Kidney epithelial cell (primary cell): ENCODE data around the gene RPA3. TPM values are rescaled to one million over a fixed set of nuclear protein-coding genes. Genes with fewer than 3 reads are reported as not detected.

Experiments
- DNase-seq: peaks from one replicate; pipeline ENCODE4 v3.0.0-alpha.2; 2010; ENCODE audit warnings: low read depth
- H3K27me3 ChIP-seq: 2 replicates; pipeline ENCODE4 v1.6.0; 2011; ENCODE audit warnings: low read length; ENCODE audit not compliant: control insufficient read depth, insufficient read depth
- H3K36me3 ChIP-seq: 2 replicates; pipeline ENCODE4 v1.5.1; 2011; ENCODE audit warnings: low read length; ENCODE audit not compliant: control insufficient read depth, insufficient read depth
- H3K4me3 ChIP-seq: 2 replicates; pipeline ENCODE4 v1.5.1; 2011; ENCODE audit warnings: low read depth, mild to moderate bottlenecking, control low read depth, low read length
- total RNA-seq: library from RNA; depleted of rRNA; stranded (reverse); fragments of >200 nt; gene quantifications from 2 replicates; pipeline ENCODE4 v1.2.3, GENCODE V29; 2015
- TF ChIP-seq, protein P1 (sequence below): IDR thresholded peaks from 2 replicates; pipeline ENCODE4 v1.5.1; 2011; ENCODE audit warnings: mild to moderate bottlenecking, moderate library complexity, low read length, control low read depth, inconsistent platforms; ENCODE audit not compliant: insufficient read depth, poor library complexity, severe bottlenecking

Gene RPA3
- total RNA-seq, 1 donor from 2014 or later, result 21.2 TPM

DNA sequence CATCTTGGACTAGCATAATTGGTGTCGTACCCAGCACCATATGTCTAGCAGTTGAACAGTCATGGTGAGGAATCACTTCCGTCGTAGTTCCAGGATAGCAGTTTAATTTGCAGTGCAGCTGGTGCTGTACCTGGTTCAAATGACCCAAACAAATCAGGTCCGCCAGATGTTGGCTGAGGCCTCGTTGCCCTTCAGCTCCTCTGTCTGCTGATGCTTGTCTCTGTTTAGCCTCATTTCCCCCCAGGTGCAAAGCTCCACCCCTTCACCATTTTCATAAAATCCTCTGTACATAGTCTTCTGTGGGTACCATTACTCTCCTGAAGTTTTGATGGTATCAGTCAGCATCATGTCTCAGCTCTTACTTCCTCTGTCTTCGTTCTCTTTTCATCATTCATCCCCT, 42.7 kb downstream of the RPA3 start:
- TF ChIP-seq, protein P1, sequence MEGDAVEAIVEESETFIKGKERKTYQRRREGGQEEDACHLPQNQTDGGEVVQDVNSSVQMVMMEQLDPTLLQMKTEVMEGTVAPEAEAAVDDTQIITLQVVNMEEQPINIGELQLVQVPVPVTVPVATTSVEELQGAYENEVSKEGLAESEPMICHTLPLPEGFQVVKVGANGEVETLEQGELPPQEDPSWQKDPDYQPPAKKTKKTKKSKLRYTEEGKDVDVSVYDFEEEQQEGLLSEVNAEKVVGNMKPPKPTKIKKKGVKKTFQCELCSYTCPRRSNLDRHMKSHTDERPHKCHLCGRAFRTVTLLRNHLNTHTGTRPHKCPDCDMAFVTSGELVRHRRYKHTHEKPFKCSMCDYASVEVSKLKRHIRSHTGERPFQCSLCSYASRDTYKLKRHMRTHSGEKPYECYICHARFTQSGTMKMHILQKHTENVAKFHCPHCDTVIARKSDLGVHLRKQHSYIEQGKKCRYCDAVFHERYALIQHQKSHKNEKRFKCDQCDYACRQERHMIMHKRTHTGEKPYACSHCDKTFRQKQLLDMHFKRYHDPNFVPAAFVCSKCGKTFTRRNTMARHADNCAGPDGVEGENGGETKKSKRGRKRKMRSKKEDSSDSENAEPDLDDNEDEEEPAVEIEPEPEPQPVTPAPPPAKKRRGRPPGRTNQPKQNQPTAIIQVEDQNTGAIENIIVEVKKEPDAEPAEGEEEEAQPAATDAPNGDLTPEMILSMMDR, result no peak
- H3K27me3 ChIP-seq, result no peaks in the 10 kb centered on the region
- DNase-seq, result no peak
- H3K36me3 ChIP-seq, result no peaks in the 10 kb centered on the region
- H3K4me3 ChIP-seq, result no peak overlapping the region

DNA sequence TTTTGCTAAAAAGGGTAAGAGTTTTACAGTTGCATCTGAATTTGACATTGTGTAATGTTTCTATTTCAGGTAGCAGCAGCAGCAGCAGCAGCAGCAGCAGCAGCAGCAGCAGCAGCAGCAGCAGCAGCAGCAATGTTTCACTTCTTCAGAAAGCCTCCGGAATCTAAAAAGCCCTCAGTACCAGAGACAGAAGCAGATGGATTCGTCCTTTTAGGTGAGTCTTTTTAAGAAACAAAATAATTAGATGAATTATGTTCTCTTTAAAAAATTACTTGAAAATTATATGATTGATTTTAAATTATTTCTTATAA, 45.2 kb downstream of the RPA3 start:
- no peak for DNase-seq
- no peaks in the 10 kb centered on the region for H3K27me3 ChIP-seq
- TF ChIP-seq, protein P1, result no peak
- H3K4me3 ChIP-seq, result no peak overlapping the region
- no peaks in the 10 kb centered on the region for H3K36me3 ChIP-seq

DNA sequence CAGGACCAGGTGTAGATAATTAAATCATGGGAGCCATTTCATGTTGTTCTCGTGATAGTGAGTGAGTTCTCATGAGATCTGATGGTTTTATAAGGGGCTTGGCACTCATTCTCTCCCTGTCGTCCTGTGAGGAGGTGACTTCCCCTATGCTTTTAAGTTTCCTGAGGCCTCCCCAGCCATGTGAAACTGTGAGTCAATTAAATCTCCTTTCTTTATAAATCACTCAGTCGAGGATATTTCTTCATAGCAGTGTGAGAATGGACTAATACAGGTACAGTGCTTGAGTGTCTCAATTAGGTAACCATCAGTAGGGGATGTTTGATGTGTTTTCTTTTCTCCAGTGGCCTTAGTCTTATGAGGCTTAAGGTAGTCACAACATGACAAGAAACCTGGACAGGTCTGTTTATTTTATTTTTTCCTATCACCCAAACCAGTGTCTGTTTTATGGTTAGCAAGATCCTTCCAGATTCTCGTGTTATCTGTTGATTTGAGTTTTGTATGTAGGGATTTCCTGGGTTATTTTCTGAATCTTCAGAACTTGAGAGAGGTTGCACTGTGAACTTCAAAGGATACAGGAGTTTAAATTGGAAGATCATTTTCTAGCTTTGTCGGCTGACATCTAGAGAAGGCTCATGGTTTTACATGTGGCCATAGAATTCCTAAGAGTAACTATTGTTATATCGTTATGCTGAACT, 45.7 kb downstream of the RPA3 start:
- no peaks in the 10 kb centered on the region for H3K36me3 ChIP-seq
- TF ChIP-seq, protein P1, result no peak
- no peaks in the 10 kb centered on the region for H3K27me3 ChIP-seq
- H3K4me3 ChIP-seq, result no peak overlapping the region
- no peak for DNase-seq

DNA sequence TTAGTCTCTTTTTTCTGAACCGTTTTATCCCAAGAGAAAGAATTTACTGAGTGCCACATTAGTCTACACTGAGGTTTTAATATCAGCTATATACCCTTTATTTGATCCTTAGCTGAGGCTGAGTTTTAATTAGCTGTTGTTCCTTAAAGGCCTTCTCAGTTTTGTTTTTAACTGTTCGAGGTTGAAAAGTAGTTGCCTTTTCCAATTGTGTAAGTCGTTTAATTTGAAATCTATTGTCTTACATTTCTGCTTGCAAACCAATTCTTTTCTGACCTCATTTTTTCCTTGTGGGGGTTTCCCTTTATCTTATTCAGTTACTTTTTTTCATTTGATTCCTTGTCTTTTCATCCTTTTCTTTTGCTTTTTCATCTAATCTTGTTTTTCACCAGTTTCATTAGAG, 47.0 kb downstream of the RPA3 start:
- Histone ChIP-seq H3K27me3 (no peaks in the 10 kb centered on the region), H3K36me3 (no peaks in the 10 kb centered on the region), H3K4me3 (no peak overlapping the region)
- TF ChIP-seq, protein P1, result no peak
- DNase-seq, result no peak

DNA sequence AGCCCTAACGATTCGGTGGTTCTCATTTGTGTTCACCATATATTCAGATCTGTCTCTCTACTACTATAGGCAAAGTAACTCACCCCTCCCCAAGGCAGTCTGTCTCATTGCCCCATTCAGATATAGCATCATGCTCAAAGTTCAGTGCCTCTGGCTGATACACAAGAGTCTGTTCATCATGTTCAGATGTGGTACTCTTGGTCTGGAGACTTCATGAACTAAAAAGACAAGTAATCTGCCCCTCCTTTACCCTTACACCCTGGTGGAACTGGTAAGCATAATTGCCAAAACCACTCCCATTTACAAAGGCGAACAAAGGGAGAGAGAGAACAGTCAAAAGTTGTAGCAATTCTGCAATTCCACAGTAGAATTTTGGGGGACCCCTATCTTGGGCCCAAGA, 47.9 kb downstream of the RPA3 start:
- Histone ChIP-seq H3K4me3 (no peak overlapping the region), H3K36me3 (no peaks in the 10 kb centered on the region), H3K27me3 (no peaks in the 10 kb centered on the region)
- TF ChIP-seq, protein P1, result no peak
- DNase-seq, result no peak

DNA sequence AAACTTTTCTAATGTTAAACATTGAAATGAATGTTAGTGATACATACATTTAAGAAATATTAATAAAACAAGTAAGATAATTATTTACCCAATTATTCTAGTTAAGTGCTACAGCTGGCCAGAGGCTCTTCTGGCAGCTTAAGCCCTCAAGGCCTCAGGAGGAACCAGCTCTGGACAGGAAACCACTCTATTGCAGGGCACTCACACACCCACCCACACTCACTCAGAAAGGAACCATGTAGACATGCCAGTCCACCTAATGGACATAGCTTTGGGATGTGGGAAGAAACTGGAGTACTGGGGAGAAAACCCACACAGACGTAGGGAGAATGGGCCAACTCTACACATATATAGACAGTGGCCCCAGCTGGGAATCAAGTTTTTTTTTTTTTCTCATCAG, 49.7 kb downstream of the RPA3 start:
- no peak overlapping the region for H3K4me3 ChIP-seq
- no peak for DNase-seq
- no peaks in the 10 kb centered on the region for H3K27me3 ChIP-seq
- TF ChIP-seq, protein P1, result no peak
- H3K36me3 ChIP-seq, result no peaks in the 10 kb centered on the region
